Skin epidermis (tissue), 12 donors: Measurements from ENCODE around the gene VASH2.
"Not testable (repeated sequence)": the region's sequence is repeated elsewhere in the genome, so short reads cannot be mapped to it uniquely, and the experiment has no call there.

ENCODE experiments used
- H3K27ac ChIP-seq, 21 experiments: fragments of 200-600 bp; sonication (generic) in 11 of 21; one replicate each; pipeline ENCODE4 v1.5.0; 2020; ENCODE audit warnings: mild to moderate bottlenecking in 3 of 21, inconsistent platforms in 2 of 21, moderate library complexity in 2 of 21
- H3K4me3 ChIP-seq, 7 experiments: fragments of 200-600 bp; sonication (generic) in 2 of 7; one replicate each; pipeline ENCODE4 v1.5.0; 2020; ENCODE audit warnings: inconsistent platforms in 2 of 7, mild to moderate bottlenecking in 2 of 7, moderate library complexity in 1 of 7

The VASH2 gene

GRCh38 chr1:212976586-212976985 is 26.2 kb downstream of the VASH2 start:
- no peak overlapping the region for H3K27ac ChIP-seq
- H3K4me3 ChIP-seq, result no peak overlapping the region

- no peak overlapping the region for H3K4me3 ChIP-seq
- H3K27ac ChIP-seq, result no peak overlapping the region
Observed at GRCh38 chr1:212977781-212978645, 27.7 kb downstream of the VASH2 start.

GRCh38 chr1:212979340-212980122 is 29.2 kb downstream of the VASH2 start:
- Histone ChIP-seq H3K4me3 (no peak overlapping the region), H3K27ac (no peak overlapping the region)

GRCh38 chr1:212980123-212980785 is 29.9 kb downstream of the VASH2 start:
- no peak overlapping the region for H3K4me3 ChIP-seq
- no peak overlapping the region for H3K27ac ChIP-seq

- H3K27ac ChIP-seq, result peak overlapping the region in 3 of 21 experiments; percentile 2 to 28 (median 11)
- no peak overlapping the region for H3K4me3 ChIP-seq
Observed at GRCh38 chr1:212981025-212981495, 30.7 kb downstream of the VASH2 start.

GRCh38 chr1:212981571-212982328 is 31.4 kb downstream of the VASH2 start:
- peak overlapping the region in 3 of 21 experiments; percentile 2 to 28 (median 11) for H3K27ac ChIP-seq

GRCh38 chr1:212982430-212983152 is 32.2 kb downstream of the VASH2 start:
- Histone ChIP-seq H3K27ac (no peak overlapping the region), H3K4me3 (no peak overlapping the region)

More at GRCh38 chr1:212981571-212982328, 31.4 kb downstream of the VASH2 start:
- H3K4me3 ChIP-seq, result no peak overlapping the region

- H3K27ac ChIP-seq, result no peak overlapping the region
- H3K4me3 ChIP-seq, result no peak overlapping the region
Observed at GRCh38 chr1:212983482-212983881, 33.1 kb downstream of the VASH2 start.

- no peak overlapping the region for H3K27ac ChIP-seq
- H3K4me3 ChIP-seq, result no peak overlapping the region
Observed at GRCh38 chr1:212984522-212985291, 34.4 kb downstream of the VASH2 start.

- H3K4me3 ChIP-seq, result no peak overlapping the region
- no peak overlapping the region for H3K27ac ChIP-seq
Observed at GRCh38 chr1:212986551-212986950, 36.2 kb downstream of the VASH2 start.

- H3K4me3 ChIP-seq, result no peak overlapping the region
- no peak overlapping the region for H3K27ac ChIP-seq
Observed at GRCh38 chr1:212987702-212988322, 37.5 kb downstream of the VASH2 start.

GRCh38 chr1:212990276-212990675 is 39.9 kb downstream of the VASH2 start:
- no peak overlapping the region for H3K4me3 ChIP-seq
- no peak overlapping the region for H3K27ac ChIP-seq

GRCh38 chr1:212993960-212994359 is 43.6 kb downstream of the VASH2 start:
- not testable (repeated sequence) for H3K4me3 ChIP-seq, H3K27ac ChIP-seq

- H3K27ac ChIP-seq, result no peak overlapping the region
- no peak overlapping the region for H3K4me3 ChIP-seq
Observed at GRCh38 chr1:212994926-212995325, 44.6 kb downstream of the VASH2 start.

GRCh38 chr1:213003256-213003655 is 52.9 kb downstream of the VASH2 start:
- Histone ChIP-seq H3K27ac (no peak overlapping the region), H3K4me3 (no peak overlapping the region)

- no peak overlapping the region for H3K4me3 ChIP-seq
- no peak overlapping the region for H3K27ac ChIP-seq
Observed at GRCh38 chr1:213008564-213008963, 58.2 kb downstream of the VASH2 start.

- Histone ChIP-seq H3K4me3 (peak overlapping the region; percentile 62 to 95 (median 86)), H3K27ac (peak overlapping the region in 19 of 21 experiments; percentile 79 to 96 (median 90))
Observed at GRCh38 chr1:213014642-213015041, 64.3 kb downstream of the VASH2 start.
